ENCODE data around the gene EPS8L2. TPM values are rescaled to one million over a fixed set of nuclear protein-coding genes. Genes with fewer than 3 reads are reported as not detected.
A peak's percentile ranks its signal among the peaks of the same experiment; 100 is the strongest.

EPS8L2 gene
- total and polyA plus RNA-seq, 2 of the 4 experiments (the other 2 are of a cell fraction), result 17.2 to 39.4 TPM

GRCh38 chr11:727859-728748 is 22.1 kb downstream of the EPS8L2 start (continued):
- no peak for TF ChIP-seq RCOR1 (IDR thresholded peaks at IDR 0.05; ENCODE audit: insufficient replicate concordance, low read length)
- peak; percentile 56 for TF ChIP-seq SMC3 (IDR thresholded peaks at IDR 0.05; ENCODE audit: low read depth, low read length)

- H2AK9ac ChIP-seq (replicated peaks; ENCODE audit: low read depth, low read length, poor library complexity), result no peak overlapping the region
- no peaks in the 10 kb centered on the region for H3K36me3 ChIP-seq (ENCODE audit: control insufficient read depth, insufficient read depth, low read length)
- intact Hi-C loops (cut with micrococcal nuclease), result loop anchor here (10.0 kb wide), 1 partner anchor 174 kb away; no protein-coding TSS in a partner anchor
- no peak overlapping the region for H4K8ac ChIP-seq (ENCODE audit: low read depth in 2 of 2, low read length in 2 of 2)
- no peaks in the 10 kb centered on the region for H3K79me1 ChIP-seq (ENCODE audit: low read depth in 1 of 2, low read length in 2 of 2)
- ATAC-seq (ENCODE audit: low read depth), result no peak
- DNase-seq, result no peak
- WGBS, 2 experiments (ENCODE audit: extremely low coverage in 2 of 2, insufficient read length in 1 of 2), result 94% methylated on average over 5 of the region's 15 CpGs; no CpG with 5 or more reads in 1 of the 2 experiments
- no peak overlapping the region for H2AFZ ChIP-seq (replicated peaks; ENCODE audit: low read length, poor library complexity)
- no peak overlapping the region for H3K56ac ChIP-seq (ENCODE audit: extremely low read depth, insufficient read depth, low read length)
- no peak overlapping the region for H2BK5ac ChIP-seq (ENCODE audit: low read depth, low read length, poor library complexity, severe bottlenecking)
- dilution Hi-C loops (cut with HindIII; ENCODE audit: low sequenced_read_pairs, unreplicated experiment), result no loop called here
- H2BK20ac ChIP-seq (ENCODE audit: low read depth, low read length), result no peak overlapping the region
- H2BK15ac ChIP-seq (ENCODE audit: low read depth, low read length), result no peak overlapping the region
- H3K23ac ChIP-seq (ENCODE audit: low read depth, low read length), result no peak overlapping the region
- no peak overlapping the region for H4K5ac ChIP-seq (ENCODE audit: low read depth, low read length)
- no peaks in the 10 kb centered on the region for H3K9me1 ChIP-seq (ENCODE audit: insufficient read depth, low read length)
- no peak overlapping the region for H3K4ac ChIP-seq (ENCODE audit: low read depth, low read length)
- H3K14ac ChIP-seq (replicated peaks; ENCODE audit: low read depth, low read length), result no peak overlapping the region
- no peak overlapping the region for H3K9ac ChIP-seq (ENCODE audit: low read depth, low read length)
- no peak overlapping the region for H3K27ac ChIP-seq (ENCODE audit: insufficient read depth, low read length)
- H3K4me1 ChIP-seq (ENCODE audit: control insufficient read depth, insufficient read depth, low read length), result peaks cover 6% of the 10 kb centered on the region
- TF ChIP-seq SMC3 (IDR thresholded peaks at IDR 0.05; ENCODE audit: low read depth, low read length), result no peak
- TF ChIP-seq RCOR1 (IDR thresholded peaks at IDR 0.05; ENCODE audit: insufficient replicate concordance, low read length), result no peak
- no peak for TF ChIP-seq RAD21 (IDR thresholded peaks at IDR 0.05; ENCODE audit: low read length)
- TF ChIP-seq BHLHE40 (IDR thresholded peaks at IDR 0.05; ENCODE audit: low read depth, low read length), result no peak
- TF ChIP-seq CEBPB (IDR thresholded peaks at IDR 0.05; ENCODE audit: low read depth, low read length), result no peak
- no peak for TF ChIP-seq USF2 (IDR thresholded peaks at IDR 0.05; ENCODE audit: low read depth, low read length)
- TF ChIP-seq NFE2L2 (IDR thresholded peaks at IDR 0.05; ENCODE audit: low read depth, low read length), result no peak
- no peaks in the 10 kb centered on the region for H4K20me1 ChIP-seq (ENCODE audit: insufficient read depth, low read length)
- in situ Hi-C loops (cut with MboI; ENCODE audit: low sequenced_read_pairs), result no loop called here
- ChIA-PET POLR2A (ENCODE audit: unreplicated experiment) (interaction anchor here (0.5 kb wide), 1 partner anchor 33 kb away, joined by 4 read pairs; no protein-coding TSS in a partner anchor), CTCF (no interaction called here)
- H2BK120ac ChIP-seq (ENCODE audit: low read depth, low read length), result no peak overlapping the region
- no TSS peak for BruUV-seq (replicated peaks)
- H2AK5ac ChIP-seq (ENCODE audit: low read depth, low read length), result no peak overlapping the region
- no peak overlapping the region for H3K4me3 ChIP-seq (ENCODE audit: insufficient read depth, low read depth, low read length)
- H3K4me2 ChIP-seq (ENCODE audit: low read depth, low read length), result no peak overlapping the region
- H3K9me3 ChIP-seq (ENCODE audit: control insufficient read depth, insufficient read depth, low read length), result no peaks in the 10 kb centered on the region
- H3K27me3 ChIP-seq (ENCODE audit: control insufficient read depth, insufficient read depth, low read length), result peaks cover 15% of the 10 kb centered on the region; the same call in 1 of the 2 replicates
- no peak overlapping the region for H3K18ac ChIP-seq (ENCODE audit: low read depth, low read length)
- no peak overlapping the region for H4K91ac ChIP-seq (ENCODE audit: insufficient read depth, low read depth, low read length)
Observed at GRCh38 chr11:728901-729491, 23.0 kb downstream of the EPS8L2 start.
